Iris pigment epithelial cell (primary cell): ENCODE measurements around the gene ABHD12.
"Not testable (repeated sequence)": the region's sequence is repeated elsewhere in the genome, so short reads cannot be mapped to it uniquely, and the experiment has no call there.

Experiments used
- DNase-seq: peaks from one replicate; pipeline ENCODE4 v3.0.0-alpha.2; 2011; ENCODE audit warnings: low read depth

The ABHD12 gene

DNA sequence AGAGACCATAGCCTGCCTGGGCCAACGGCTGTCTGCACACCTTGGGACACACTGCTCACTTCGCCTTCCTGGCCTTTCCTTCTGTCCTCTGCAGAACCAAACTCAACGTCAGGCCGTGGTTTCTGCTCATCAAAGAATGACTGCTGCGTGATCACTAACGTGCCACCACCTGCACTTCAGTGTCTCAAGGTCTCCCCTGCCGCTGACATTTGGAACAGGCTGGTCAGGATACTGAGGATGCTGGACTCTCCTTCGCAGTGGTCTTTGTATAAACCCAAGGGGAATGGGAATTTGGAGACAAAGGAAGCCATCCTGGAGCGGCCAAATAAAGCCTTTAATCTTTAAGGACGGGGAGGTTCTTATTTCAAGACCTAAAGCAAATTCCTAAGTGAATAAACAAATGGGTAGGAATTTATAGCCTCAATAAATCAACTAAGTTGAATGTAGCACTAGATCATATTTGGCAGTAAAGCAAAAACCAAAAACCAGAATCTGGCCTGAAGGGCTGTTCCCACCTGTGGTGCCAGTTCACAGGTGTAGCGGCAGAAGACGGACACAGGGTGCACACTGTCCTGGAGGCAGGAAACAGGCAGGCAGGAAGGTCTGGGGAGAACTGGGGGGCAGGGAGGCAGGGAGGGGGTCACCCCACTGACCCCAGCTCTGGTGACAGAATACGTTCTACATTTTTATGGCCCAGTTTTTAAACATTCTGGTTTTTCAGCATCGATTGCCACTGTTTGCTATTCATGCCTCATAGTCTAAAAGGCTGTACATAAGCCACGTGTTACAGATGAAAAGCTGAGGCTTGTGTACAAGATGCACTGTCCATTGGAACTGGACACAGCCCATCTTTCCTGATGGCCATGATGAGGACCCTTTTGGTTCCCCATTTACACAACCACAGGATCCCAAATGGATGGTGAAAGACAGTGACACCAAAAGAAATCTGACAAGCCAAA, 36.6 kb downstream of the ABHD12 start:
- no peak for DNase-seq

DNA sequence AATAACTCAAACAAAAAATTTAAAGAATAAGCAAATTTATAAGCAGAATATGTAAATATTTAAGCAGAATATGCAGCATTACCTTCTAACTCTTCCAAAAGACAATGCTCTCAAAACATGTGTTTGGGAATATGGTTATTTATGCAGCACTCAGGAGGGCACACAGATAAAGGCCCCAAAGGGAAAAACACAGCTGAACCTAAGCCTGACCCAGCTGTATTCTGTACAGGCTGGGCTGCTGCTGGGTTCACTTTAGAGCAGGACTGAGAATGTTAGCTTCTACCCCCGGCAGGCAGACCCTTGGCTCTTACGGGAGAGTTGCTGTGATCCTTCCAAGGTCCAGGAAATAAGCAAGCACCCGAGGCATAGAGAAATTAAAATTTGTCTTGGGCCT, 37.3 kb downstream of the ABHD12 start:
- no peak for DNase-seq

DNA sequence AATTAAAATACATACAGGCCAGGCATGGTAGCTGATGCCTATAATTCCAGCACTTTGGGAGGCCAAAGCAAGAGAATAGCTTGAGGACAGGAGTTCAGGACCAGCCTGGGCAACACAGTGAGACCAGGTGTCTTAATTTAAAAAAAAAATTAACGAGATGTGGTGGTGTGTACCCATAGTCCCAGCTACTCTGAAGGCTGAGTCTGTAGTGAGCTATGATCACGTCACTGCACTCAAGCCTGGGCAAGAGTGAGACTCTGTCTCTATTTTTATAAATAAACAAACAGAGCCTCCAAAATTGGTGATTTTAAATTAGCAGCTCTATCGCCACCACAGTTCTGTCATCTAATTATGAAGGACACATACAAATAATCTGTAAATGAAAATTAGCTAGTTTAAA, 37.9 kb downstream of the ABHD12 start:
- DNase-seq, result no peak

DNA sequence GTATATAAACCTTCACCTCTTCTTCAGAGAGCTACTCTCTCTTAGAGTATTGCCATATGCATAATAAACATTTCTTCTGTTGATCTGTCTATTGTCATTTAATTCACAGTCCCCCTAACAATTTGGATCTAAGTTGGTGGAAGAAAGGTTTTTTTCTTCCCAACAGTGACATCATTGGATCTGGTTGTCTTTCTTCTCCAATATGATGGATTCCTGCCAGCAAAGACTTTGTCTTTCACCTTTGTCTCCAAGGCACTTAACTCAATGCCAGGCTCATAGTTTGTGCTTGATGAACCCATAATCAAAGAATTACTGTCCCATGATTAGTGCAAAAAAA, 39.6 kb downstream of the ABHD12 start:
- no peak for DNase-seq

DNA sequence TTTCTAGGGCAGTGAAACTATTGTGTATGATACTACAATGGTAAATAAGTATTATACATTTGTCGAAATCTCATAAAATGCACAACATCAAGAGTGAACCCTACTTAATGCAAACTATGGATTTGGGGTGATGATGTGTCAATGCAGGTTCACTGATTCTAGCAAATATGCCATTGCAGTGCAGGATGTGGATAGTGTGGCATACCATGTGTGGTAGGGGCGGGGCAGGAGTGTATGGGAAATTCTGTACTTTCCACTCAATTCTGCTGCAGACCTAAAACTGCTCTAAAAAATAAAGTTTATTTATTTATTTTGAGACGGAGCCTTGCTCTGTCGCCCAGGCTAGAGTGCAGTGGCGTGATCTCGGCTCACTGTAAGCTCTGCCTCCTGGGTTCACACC, 44.3 kb downstream of the ABHD12 start:
- no peak for DNase-seq

DNA sequence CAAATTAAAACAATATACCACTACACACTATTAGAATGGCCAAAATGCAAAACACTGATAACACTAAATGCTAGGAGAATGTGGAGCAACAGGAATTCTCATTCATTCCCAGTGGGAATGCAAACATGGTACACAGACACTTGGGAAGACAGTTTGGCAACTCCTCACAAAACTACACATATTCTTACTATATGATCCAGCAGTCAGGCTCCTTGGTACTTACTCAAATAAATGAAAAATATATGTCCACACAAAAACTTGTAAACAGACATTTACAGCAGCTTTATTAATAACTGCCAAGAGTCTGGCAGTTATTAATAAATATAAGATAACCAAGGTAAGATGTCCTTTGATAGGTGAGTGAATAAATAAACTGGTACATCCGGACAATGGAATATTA, 44.9 kb downstream of the ABHD12 start:
- no peak for DNase-seq

DNA sequence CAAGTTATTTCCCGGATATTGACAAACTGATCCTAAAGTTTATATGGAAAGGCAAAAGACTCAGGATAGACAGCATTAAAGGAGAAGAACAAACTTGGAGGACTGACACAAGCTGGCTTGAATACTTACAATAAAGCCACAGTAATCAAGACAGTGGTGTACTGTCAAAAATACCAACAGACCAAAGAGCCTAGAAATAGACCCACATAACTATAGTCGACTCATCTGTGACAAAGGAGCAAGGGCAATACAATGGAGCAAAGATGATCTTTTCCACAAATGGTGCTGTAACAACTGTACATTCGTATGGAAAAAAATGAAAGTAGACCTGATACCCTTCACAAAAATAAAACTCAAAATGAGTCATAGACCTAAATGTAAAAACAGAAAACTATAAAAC, 46.0 kb downstream of the ABHD12 start:
- DNase-seq, result no peak

DNA sequence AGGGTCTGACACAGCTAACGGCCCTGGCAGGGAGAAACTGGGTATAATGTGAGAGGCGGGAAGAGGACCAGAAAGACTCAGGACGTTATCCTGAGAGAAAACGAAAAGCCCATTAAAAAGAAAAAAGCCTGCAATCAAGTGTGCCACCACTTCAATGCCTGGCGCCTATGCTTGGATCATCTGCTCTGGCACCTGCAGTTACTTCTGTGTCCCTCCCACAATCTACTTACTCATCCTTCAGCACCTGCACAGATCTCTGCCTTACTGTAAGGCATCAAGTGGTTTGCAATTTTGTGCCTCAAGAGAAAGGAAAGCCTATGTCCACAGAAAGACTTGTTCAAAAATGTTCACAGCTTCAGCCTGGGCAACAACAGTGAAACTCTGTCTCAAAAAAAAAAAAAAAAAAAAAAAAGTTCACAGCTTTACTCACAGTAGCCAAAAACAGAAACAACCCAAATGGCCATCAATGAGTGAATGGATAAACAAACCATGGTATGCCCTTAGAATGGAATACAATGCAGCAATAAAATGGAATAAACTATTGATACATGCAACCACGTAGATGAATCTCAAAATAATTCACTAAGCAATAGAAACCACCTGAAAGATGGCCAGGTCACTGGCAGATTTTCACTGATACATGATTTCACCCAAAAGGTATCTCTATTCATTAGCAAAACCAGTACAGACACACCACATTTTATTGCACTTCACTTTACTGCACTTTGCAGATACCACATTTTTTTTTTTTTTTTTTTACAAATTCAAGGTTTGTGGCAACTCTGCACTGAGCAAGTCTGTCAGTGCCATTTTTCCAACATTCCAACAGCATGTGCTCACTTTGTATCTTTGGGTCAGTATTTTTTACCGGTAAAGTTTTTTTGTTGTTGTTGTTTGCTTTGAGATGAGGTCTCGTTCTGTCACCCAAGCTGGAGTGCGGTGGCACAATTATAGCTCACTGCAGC, 48.6 kb downstream of the ABHD12 start:
- DNase-seq, result peak; percentile 28

DNA sequence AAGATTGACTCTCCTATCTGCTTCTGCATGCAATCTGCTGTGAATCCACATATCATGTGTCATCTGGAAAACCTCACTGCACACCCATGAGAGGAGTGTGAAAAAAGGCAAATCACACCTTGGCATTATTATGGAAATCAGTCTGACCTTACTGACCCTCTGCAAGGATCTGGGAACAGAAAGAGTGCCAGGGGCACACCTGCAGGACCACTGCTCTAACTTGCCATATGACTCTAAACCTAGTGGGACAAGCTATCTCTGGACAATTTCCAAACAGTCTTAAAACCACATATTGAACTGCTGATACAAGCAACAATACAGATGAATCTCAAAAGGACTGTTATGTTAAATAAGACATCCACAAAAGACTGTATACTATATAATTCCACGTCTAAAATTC, 50.3 kb downstream of the ABHD12 start:
- DNase-seq, result no peak

DNA sequence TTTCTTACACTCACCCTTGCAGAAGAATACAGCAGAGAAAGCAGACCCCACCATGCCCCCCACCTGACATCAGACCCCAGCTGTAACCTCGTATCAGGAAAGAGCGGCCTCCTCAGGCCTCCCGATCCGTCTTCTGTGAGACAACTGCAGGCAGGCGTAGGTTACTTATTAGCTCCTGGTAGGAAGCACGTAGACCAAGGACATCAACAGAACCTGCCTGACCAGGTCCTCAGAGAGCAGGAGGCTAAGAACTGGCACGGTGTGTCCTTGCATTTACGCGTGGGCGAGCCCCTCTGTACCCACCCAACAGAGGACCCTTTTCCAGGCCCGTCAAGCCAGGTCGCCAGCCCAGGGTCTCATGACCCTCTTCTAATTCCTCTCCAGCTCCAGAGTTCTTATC, 51.0 kb downstream of the ABHD12 start:
- DNase-seq, result no peak

DNA sequence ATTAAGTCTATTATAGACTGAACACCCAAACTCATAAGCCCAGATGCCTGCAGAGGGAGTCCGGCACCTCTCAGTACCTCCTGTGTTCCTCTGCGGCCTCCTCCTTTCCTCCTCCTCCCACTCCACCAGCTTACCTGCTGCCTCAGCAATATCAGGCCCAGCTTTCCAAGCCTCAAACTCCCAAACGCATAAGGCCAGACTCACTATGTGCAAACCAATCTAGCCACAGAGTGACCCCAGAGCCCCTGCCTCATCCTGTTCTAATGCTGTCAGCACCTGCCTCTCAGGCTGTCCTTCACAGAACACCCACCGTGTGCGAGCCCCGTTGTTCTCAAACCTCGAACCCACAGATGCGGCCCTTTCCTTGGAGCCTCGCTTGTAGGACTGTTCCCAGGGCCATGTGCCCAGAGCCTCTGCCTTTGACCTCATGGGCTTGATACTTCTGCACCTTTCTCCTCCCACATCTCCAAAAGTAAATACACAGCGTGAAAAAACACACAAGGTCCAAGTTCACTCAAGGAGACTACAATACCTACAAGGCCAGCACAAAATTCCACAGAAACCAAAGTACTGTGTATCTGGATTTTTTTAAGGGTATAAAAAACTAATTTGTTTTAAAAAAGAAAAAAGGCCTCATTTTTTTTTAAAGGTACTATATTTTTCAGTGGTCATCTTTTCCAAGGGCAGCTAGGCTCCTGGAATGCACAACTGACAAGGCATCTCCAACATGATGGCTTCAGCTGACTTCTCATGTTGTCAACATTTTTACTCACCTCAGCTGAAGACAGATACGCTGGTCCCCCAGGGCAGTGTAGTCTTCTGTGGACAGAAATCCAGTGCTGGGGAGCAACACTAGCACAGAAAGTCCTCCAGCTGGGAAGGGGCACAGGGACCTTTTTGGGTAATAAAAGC, 52.3 kb downstream of the ABHD12 start:
- no peak for DNase-seq

DNA sequence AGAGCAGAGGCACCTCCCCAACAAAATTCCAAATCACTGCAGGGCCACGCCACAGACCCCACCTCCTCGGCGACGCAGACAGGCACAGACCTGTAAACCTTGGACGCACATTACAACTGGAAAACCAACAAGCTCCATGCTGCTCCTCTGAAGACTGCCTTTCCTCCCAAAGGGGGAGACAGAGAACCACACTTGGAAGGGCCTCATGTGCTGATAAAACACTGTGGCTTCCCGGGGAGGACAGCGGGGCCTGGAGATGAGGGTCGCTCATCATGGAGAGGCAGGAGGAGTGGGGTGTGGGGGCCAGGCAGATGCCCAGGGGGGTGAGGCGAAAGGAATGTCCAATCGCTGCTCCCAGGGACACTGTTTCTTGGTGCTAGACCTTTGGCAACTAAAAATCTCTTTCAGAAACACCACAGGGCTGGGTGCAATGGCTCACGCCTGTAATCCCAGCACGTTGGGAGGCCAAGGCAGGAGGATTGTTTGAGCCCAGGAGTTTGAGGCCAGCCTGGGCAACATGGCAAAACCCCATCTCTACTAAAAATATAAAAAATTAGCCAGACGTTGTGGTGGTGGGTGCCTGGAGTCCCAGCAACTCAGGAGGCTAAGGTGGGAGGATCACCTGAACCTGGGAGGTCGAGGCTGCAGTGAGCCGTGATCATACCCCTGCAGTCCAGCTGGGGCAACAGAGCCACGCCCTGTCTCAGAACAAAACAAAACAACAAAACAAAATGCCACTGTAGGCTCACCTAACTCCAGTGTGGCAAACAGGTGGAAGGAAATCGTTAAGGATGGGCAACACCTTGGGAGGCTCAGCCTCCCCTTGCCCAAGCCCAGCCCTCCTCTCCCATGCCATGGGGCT, 53.8 kb downstream of the ABHD12 start:
- DNase-seq, result peak; percentile 69

DNA sequence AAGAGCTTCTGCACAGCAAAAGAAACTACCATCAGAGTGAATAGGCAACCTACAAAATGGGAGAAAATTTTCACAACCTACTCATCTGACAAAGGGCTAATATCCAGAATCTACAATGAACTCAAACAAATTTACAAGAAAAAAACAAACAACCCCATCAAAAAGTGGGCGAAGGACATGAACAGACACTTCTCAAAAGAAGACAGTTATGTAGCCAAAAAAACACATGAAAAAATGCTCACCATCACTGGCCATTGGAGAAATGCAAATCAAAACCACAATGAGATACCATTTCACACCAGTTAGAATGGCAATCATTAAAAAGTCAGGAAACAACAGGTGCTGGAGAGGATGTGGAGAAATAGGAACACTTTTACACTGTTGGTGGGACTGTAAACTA, 55.7 kb downstream of the ABHD12 start:
- DNase-seq, result not testable (repeated sequence)

DNA sequence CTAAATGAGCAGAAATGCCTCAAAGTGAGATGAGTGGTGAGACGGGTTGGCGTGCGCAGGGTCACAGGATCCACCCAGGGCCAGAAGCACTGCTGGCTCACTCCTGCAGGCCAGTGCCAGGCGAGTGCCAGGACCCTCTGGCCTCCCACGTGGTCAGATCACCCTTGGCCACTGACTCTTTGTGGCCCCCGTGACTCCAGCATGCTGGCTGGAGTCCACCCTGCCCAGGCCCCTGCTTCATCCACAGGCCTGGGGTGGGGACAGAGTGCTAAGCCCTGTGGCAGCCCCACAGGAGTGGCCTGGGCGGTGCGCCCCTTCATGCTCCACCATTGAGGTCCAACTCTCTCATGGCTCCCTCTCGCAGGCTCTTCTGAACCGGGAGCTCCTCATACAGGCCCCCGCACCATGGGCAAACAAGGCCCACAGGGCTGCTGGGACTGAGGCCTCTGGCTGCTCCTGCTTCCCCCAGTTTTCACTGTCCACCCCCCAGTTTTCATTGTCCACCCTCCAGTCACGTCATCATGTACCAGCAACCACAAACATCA, 61.6 kb downstream of the ABHD12 start:
- DNase-seq, result no peak

DNA sequence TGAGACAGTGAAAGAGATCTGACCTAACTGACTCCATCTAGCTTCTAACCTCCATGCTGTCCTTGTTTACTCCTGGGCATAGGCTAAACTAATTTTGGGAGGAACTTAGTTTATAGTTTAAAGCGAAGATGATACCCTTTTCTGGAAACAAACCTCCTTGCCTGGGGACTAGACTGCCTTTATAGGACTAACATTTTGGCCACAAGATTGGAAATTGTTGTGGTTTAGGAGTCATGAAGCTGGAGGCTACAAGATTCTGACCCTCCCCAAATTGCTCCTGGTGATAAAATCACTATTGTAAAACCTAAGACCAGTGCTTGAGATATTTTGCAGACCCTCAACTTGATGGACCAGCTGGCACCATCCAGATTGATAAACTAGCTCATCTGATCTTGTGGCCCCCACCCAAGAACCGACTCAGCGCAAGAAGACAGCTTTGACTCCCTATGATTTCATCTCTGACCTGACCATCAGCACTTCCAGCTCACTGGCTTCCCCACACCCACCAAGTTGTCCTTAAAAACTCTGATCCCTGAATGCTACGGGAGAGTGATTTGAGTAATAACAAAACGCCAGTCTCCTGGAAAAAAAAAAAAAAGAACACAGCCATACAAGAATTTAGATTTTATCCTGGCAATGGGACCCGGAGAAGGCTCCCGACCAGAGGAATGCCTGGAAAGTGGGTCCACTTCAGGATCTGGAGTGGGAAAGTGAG, 63.0 kb downstream of the ABHD12 start:
- no peak for DNase-seq

DNA sequence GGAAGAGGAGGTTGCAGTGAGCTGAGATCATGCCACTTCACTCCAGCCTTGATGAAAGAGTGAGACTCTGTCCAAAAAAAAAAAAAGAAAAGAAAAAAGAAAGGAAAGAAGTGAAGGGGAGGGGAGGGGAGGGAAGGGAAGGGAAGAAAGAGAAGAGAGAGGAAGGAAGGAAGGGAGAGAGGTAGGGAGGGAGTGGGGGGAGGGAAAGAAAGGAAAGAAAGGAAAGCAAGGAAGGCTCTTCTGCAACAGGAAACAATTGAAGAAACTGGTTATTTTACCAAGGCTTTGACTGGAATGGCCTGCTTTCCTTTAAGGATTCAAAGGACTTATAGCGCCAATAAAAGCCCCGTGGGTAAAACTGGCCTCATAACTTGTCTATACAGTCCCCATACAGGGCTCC, 64.6 kb downstream of the ABHD12 start:
- no peak for DNase-seq

DNA sequence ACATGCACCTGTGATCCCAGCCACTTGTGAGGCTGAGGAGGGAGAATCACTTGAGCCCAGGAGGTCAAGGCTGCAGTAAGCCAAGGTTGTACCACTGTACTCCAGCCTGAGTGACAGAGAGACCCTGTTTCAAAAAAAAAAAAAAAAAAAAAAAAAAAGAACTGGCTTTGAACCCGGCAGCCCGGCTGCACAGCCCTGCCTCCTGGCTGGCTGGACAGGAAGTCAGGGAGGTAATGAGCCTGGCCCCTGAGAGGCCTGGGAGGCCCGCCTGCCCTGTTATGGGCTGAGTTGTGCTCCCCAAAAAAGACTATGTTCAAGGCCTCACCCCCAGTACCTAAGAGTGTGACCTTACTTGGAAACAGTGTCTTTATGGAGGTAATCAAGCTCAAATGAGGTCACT, 65.6 kb downstream of the ABHD12 start:
- DNase-seq, result no peak

DNA sequence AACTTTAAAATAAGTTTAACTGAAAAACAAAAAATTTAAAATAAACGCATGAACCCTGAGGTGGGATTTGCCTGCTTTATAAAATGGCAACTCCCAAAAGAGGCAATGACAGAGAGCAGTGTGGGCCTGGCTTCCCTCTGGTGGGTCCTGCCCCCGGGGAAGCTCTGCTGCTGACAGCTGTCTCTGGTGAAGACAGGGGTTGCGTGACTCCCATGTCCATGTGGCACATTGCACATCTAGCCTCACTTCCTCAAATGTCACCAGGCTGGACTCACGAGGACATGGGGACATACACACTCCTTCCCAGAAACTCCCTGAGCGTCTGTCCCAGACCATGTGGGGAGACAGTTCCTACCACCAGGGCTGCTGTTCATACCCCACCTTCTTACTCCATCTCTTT, 66.2 kb downstream of the ABHD12 start:
- DNase-seq, result no peak

DNA sequence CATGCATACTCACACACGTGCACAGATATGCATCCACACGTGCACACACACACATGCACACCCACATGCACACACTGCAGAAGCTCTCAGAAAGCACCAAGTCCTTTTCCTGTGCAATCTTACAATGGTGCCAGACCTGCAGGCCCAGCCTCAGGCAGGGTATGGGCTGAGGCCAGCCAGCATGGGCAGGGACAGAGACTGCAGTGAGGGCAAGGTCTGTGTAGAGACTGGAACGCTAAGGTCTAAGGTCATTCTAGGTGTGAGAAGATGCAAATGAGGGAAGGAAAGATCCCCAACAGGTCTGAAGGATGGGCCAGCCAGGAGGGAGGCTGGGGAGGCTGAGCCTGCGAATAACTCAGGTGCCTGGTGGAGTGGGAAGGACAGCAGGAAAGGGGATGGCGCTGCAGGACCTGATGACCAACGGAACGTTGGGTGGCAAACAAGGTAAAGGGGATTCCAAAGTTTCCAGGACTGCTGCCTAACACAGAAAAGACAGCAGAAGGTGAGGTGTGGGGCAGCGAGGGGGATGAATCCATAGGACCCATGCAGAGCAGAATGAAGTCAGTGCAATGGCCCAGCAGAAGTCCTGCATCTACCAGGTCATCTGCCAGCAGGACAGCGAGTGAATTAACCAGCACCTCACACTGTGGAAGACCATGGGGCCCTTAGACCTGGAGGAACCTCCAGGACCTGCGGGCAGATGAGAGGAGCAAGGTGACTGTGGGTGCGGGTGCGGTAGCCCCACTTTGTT, 67.0 kb downstream of the ABHD12 start:
- DNase-seq, result no peak
